DOHH2 (cell line): ENCODE results near the gene UBQLN4.

ENCODE experiments used
- H3F3A ChIP-seq: fragments of 200-600 bp; sonication (generic), shearing (Covaris generic); 2 replicates; pipeline ENCODE4 v1.6.0; 2016; ENCODE audit warnings: antibody characterized with exemption, mild to moderate bottlenecking; ENCODE audit not compliant: control insufficient read depth, insufficient read depth
- H3K27ac ChIP-seq: fragments of 200-600 bp; sonication (generic); 2 replicates; pipeline ENCODE4 v1.5.1; 2014; ENCODE audit warnings: low read depth, mild to moderate bottlenecking, low read length, moderate library complexity
- H3K27me3 ChIP-seq: fragments of 200-600 bp; sonication (generic); 2 replicates; pipeline ENCODE4 v1.6.1; 2014; ENCODE audit warnings: mild to moderate bottlenecking, low read length, mixed read lengths; ENCODE audit not compliant: control insufficient read depth
- H3K36me3 ChIP-seq: fragments of 200-600 bp; sonication (generic); 2 replicates; pipeline ENCODE4 v1.6.1; 2014; ENCODE audit warnings: mild to moderate bottlenecking, low read length, moderate library complexity, mixed read lengths; ENCODE audit not compliant: control insufficient read depth
- H3K4me1 ChIP-seq: fragments of 200-600 bp; sonication (generic); 2 replicates; pipeline ENCODE4 v1.6.1; 2014; ENCODE audit warnings: mild to moderate bottlenecking, low read length, mixed read lengths; ENCODE audit not compliant: control insufficient read depth
- H3K4me2 ChIP-seq: fragments of 200-600 bp; sonication (generic); 2 replicates; pipeline ENCODE4 v1.6.0; 2014; ENCODE audit warnings: mild to moderate bottlenecking, low read length, moderate library complexity
- H3K4me3 ChIP-seq: fragments of 200-600 bp; sonication (generic); 2 replicates; pipeline ENCODE4 v1.5.1; 2014; ENCODE audit warnings: mild to moderate bottlenecking, low read length, mixed read lengths
- H3K79me2 ChIP-seq: fragments of 200-600 bp; sonication (generic); 2 replicates; pipeline ENCODE4 v1.6.1; 2014; ENCODE audit warnings: mild to moderate bottlenecking, low read length, mixed read lengths; ENCODE audit not compliant: control insufficient read depth
- H3K9me2 ChIP-seq: fragments of 200-600 bp; sonication (generic); replicated peaks from 2 replicates; pipeline ENCODE4 v1.6.1; 2014; ENCODE audit warnings: mild to moderate bottlenecking, low read length, mixed read lengths; ENCODE audit not compliant: control insufficient read depth
- H3K9me3 ChIP-seq: fragments of 200-600 bp; sonication (generic); 2 replicates; pipeline ENCODE4 v1.6.1; 2014; ENCODE audit warnings: antibody characterized with exemption, low read length, mixed read lengths; ENCODE audit not compliant: control insufficient read depth, insufficient read depth
- H4K20me1 ChIP-seq: fragments of 200-600 bp; sonication (generic); 2 replicates; pipeline ENCODE4 v1.6.0; 2014; ENCODE audit warnings: low read depth, mild to moderate bottlenecking, antibody characterized with exemption, low read length, moderate library complexity; ENCODE audit not compliant: control insufficient read depth, insufficient read depth
- CTCF ChIP-seq: fragments of 200-600 bp; sonication (generic); IDR thresholded peaks from one replicate; pipeline ENCODE4 v1.5.1; 2014; ENCODE audit warnings: antibody characterized with exemption, mild to moderate bottlenecking, low read depth, low read length; ENCODE audit not compliant: poor library complexity, severe bottlenecking
- EZH2phosphoT487 ChIP-seq: fragments of 200-600 bp; sonication (generic); IDR thresholded peaks from 2 replicates; pipeline ENCODE4 v1.6.1; 2017; ENCODE audit warnings: borderline replicate concordance, mild to moderate bottlenecking, antibody characterized with exemption, low read length, moderate library complexity, mixed read lengths

The UBQLN4 gene

GRCh38 chr1:156006666-156007376 is 46.8 kb downstream of the UBQLN4 start:
- Histone ChIP-seq H3K4me1 (no peaks in the 10 kb centered on the region), H3F3A (no peaks in the 10 kb centered on the region), H3K4me3 (no peak overlapping the region), H3K9me3 (no peaks in the 10 kb centered on the region), H3K79me2 (no peaks in the 10 kb centered on the region), H3K27ac (no peak overlapping the region), H3K9me2 (no peaks in the 10 kb centered on the region), H3K4me2 (no peak overlapping the region), H3K36me3 (peaks cover 35% of the 10 kb centered on the region), H3K27me3 (no peaks in the 10 kb centered on the region), H4K20me1 (no peaks in the 10 kb centered on the region)
- TF ChIP-seq EZH2phosphoT487 (no peak), CTCF (no peak)

- H3K4me1 ChIP-seq, result peaks cover under 1% of the 10 kb centered on the region
- no peaks in the 10 kb centered on the region for H3F3A ChIP-seq
- no peak for TF ChIP-seq CTCF
- TF ChIP-seq EZH2phosphoT487, result no peak
- H3K9me3 ChIP-seq, result no peaks in the 10 kb centered on the region
- no peaks in the 10 kb centered on the region for H3K79me2 ChIP-seq
- H3K36me3 ChIP-seq, result peaks cover 20% of the 10 kb centered on the region
- H4K20me1 ChIP-seq, result no peaks in the 10 kb centered on the region
- H3K9me2 ChIP-seq, result no peaks in the 10 kb centered on the region
- H3K27me3 ChIP-seq, result no peaks in the 10 kb centered on the region
- no peak overlapping the region for H3K27ac ChIP-seq
- no peak overlapping the region for H3K4me2 ChIP-seq
- no peak overlapping the region for H3K4me3 ChIP-seq
These were observed 48.6 kb downstream of the UBQLN4 start for GRCh38 chr1:156004843-156005584.

- H3K4me1 ChIP-seq, result peaks cover 6% of the 10 kb centered on the region
- H3K9me3 ChIP-seq, result no peaks in the 10 kb centered on the region
- H4K20me1 ChIP-seq, result no peaks in the 10 kb centered on the region
- no peak for TF ChIP-seq CTCF
- H3K4me3 ChIP-seq, result no peak overlapping the region
- no peak overlapping the region for H3K4me2 ChIP-seq
- no peaks in the 10 kb centered on the region for H3K27me3 ChIP-seq
- no peaks in the 10 kb centered on the region for H3K9me2 ChIP-seq
- no peaks in the 10 kb centered on the region for H3F3A ChIP-seq
- peaks cover 11% of the 10 kb centered on the region for H3K36me3 ChIP-seq
- no peaks in the 10 kb centered on the region for H3K79me2 ChIP-seq
- H3K27ac ChIP-seq, result no peak overlapping the region
These were observed 49.7 kb downstream of the UBQLN4 start for GRCh38 chr1:156003923-156004188.
